ENCODE measurements around the gene DNTT.

DNA sequence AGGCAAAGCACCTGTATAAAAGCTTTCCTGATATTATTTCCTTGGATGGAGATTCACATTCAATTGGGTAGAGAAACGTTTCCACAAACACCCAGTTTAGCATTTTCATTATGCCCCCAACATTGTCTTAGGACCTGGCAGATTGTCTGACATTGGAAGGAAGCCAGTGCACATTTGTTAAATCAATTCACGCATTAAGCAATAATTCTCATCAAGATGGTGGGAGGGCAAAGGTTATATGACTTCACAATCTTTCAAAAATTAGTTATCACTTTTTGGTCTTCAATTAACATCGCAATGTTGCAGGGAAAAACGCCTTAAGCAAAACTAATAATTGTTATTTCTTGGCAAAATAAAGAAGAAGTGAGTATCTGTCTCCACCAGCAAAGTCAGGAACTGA, 38.2 kb downstream of the DNTT start:
- TF ChIP-seq, protein P1, sequence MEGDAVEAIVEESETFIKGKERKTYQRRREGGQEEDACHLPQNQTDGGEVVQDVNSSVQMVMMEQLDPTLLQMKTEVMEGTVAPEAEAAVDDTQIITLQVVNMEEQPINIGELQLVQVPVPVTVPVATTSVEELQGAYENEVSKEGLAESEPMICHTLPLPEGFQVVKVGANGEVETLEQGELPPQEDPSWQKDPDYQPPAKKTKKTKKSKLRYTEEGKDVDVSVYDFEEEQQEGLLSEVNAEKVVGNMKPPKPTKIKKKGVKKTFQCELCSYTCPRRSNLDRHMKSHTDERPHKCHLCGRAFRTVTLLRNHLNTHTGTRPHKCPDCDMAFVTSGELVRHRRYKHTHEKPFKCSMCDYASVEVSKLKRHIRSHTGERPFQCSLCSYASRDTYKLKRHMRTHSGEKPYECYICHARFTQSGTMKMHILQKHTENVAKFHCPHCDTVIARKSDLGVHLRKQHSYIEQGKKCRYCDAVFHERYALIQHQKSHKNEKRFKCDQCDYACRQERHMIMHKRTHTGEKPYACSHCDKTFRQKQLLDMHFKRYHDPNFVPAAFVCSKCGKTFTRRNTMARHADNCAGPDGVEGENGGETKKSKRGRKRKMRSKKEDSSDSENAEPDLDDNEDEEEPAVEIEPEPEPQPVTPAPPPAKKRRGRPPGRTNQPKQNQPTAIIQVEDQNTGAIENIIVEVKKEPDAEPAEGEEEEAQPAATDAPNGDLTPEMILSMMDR (conservative IDR thresholded peaks at IDR 0.05 in 1 of 2, IDR thresholded peaks at IDR 0.05 in 1 of 2; ENCODE audit: extremely low read depth in 1 of 2, insufficient read depth in 1 of 2, low read depth in 1 of 2, low read length in 2 of 2) = no peak
- no peak for TF ChIP-seq EZH2 (IDR thresholded peaks at IDR 0.05; ENCODE audit: borderline replicate concordance, low read length)
